ENCODE measurements around the gene ZNF319.

ZNF319 gene

DNA sequence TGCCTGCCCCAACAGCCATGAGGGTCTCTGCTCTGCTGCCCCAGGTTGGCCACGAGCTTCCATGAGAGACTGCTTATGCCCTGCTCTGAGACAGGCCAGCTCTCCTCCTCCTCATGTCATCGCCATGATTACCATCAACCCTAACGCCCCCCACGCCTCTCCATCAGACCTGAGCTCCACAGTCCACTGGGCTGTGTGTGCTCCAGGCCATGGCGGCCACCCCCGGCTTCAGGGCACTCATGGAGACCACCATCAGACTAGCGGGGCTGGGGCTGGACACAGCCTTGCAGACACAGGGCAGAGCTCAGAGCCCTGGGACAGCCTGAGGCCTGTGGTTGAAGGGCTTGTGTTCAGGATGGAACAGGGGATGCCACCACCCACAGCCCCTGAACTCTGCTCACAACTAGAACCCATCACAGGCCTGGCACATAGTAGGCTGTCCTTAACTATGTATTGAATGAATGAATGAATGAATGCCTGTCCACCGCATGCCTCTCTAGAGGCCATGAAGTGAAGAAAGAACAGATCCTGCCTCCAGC is 44.1 kb downstream of the ZNF319 start:
- DNase-seq (ENCODE audit: low read depth in 2 of 2): no peak

DNA sequence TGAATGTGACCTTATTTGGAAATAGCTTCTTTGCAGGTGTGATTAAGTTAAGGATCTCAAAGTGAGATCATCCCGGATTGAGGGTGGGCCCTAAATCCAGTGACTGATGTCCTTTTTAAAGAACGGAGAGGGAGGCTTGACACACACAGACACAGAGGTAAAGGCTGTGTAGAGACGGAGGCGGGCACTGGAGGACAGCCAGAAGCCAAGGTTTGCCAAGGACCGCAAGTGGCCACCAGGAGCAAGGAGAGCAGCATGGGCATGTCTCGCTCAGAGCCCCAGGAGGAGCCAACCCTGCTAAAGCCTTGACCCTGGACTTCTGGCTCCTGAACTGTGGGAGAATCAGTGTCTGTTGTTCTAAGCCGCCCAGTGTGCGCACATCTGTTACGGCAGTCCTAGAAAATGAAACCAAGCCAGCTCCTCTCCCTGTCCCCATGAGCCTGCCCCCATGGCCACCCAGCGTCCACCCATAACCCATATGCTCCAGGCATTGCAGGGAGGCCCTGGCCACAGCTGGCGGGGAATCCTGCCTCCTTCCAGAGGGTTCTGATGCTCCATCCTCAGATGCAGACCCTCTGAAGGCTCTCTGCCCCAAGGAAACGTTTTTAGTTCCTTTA is 44.8 kb downstream of the ZNF319 start:
- DNase-seq (ENCODE audit: low read depth in 2 of 2): no peak

DNA sequence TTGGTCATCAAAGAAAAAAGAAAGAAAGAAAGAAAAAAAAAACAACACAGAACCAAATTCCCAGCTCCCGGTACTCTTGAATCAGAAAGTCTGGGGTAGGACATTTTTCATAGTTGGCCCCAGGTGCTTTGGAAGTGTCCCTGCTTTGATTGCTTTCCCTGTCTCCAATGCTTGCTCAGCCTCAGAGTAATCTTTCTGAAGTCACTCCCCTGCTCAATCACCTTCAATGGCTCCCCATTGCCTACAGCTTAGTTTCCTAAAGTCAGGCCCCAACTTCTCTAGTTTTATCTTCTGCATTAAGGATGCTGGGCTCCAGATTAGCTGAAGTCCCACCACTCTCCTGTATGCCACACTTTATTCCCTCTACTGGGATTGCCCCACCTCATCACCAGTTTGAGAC is 46.6 kb downstream of the ZNF319 start:
- DNase-seq (ENCODE audit: low read depth in 2 of 2): no peak

DNA sequence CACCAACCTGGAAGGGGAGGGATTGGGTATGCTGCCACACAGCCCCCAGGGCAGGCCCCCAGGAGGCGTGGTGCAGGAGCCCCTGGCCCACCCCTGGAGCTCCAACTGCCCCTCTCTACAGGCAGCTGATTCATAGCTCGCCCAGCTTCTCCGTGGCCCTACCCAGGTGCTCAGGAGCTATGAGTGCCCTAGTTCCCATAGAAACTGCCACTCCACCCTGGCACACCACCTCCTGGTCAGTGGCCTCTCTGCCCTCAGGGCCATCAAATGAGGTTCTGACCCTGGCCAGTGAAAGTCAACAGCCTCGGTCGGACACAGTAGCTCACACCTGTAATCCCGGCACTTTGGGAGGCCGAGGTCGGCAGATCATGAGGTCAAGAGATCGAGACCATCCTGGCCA is 47.6 kb downstream of the ZNF319 start:
- DNase-seq (ENCODE audit: low read depth in 2 of 2): no peak

DNA sequence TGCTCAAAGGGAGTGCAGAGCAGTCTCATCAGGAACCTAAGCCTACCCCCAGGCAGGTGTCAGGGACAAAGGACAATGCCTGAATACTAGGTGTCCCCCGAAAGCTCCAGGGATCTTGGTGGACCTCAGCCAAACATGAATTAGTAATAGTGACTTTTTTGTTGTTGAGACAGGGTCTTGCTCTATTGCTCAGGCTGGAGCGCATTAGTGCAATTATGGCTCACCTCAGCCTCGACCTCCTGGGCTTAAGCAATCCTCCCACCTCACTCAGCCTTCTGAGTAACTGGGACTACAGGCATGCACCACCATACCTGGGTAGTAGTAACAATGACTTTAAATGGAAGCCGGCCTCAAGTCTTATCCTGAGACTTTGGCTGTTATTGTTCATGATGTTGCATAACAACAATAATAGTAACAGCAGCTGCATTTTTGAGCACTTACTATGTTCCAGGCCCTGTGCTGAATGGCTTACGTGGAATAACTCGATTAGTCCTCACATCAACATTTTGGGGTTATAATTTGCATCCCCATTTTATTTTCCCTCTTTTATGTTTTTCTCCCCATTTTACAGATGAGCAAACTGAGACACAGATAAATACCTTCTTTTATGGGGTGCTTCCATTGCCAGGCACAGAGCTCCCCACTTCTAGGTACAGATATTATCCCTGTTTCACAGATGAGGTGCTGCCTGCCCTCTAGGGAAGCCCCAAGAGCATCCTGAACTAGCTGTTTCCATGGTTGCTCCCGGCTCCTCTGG is 49.1 kb downstream of the ZNF319 start:
- DNase-seq (ENCODE audit: low read depth in 2 of 2): no peak

DNA sequence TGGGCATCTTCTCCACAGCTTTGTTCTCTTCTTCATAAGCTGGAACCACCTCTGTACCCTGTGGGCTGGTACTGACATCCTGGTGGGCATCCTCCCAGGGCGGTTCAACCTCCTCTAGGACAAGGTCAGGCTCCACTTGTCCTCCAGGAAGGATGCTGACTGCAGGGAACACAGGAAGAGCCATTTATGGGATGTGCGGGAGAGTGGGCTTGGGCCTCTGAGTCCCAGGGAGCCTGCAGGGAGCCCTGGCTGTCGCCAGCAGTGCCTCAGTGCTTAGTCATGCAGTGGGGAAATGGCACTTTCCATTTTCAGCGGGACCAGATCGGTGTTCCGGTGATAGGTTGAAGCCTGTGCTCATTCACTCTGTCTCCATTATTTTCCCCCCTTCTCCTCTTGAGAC is 50.1 kb downstream of the ZNF319 start:
- DNase-seq (ENCODE audit: low read depth in 2 of 2): no peak

DNA sequence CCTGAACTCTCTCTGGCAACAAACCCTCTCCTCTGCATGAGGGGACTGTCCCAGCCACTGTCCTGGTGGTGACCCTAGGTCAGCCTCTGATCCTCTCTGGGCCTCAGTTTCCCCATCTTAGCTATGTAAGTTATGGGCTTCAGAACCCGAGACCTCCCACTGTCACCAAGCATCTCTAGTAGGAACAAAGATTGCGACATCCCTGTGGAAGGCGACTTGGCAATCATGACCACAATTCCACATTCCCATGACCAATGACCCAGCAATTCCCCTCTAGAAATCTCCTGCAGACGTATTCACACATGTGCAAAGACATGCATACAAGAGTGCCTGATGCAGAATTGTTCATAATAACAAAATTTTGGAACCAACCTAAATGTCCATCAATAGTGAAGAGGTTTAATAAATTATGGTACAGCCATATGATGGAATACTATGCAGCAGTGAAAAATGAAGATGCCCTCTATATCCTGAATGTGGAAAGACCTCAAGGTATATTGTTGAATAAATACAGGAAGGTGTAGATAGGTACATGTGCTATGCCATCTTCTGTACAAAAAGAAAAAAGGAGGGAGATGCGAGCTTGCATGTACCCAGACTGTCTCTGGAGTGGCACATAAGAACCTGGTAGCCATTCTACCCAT is 50.8 kb downstream of the ZNF319 start:
- DNase-seq (ENCODE audit: low read depth in 2 of 2): no peak

DNA sequence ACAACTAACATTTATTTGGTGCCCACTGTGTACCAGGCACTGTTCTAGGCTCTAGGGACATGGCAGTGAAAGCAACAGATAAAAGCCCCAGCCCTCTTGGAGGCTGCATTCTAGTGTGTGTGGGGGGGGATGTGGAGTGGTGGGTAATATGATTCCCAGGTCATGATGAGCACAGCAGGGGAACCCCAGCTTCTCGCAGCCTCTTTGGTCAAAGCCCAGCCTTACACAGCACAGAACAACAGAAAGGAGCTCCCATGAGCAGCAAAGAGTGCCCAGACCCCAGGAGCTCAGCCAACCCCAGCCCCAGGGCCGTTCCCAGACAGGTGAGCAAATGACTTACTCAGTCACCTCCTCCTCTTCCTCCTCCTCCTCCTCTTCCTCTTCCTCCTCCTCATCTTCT is 51.5 kb downstream of the ZNF319 start:
- DNase-seq (ENCODE audit: low read depth in 2 of 2): no peak

DNA sequence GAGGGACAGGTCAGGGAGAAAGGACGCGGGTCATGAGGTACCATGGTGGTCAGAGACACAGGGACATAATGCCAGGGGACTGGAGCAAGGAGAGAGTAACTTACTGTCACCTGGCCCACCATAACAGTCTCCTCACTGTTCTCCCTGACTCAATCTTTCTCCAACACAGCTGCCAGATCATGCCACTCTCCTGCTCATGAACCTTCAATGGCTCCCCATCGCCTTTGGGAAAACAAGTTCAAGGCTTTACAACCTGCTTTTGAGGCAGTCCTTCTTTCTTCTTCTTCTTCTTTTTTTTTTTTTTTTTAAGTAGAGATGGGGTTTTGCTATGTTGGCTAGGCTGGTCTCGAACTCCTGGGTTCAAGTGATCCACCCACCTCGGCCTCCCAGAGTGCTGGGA is 52.4 kb downstream of the ZNF319 start:
- no peak for DNase-seq (ENCODE audit: low read depth in 2 of 2)

DNA sequence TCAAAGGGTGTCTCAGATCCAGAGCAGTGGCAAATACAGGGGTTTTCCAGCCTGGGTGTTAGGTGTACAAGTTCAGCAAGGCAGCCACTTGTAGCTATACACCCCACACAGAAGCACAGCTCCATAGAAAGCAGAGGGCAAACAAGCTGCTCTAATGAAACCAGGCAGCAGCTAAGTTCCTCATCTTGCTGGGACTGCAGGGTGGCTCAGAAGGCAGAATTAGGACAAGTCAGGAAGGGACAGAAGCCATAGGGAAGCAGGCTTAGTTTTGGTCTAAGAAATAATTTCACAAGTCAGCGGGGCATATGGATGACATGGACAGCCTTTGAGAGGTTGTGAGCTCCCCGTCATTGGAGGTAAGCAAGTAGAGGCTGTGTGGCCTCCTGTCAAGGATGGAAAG is 53.2 kb downstream of the ZNF319 start:
- DNase-seq (ENCODE audit: low read depth in 2 of 2): no peak

DNA sequence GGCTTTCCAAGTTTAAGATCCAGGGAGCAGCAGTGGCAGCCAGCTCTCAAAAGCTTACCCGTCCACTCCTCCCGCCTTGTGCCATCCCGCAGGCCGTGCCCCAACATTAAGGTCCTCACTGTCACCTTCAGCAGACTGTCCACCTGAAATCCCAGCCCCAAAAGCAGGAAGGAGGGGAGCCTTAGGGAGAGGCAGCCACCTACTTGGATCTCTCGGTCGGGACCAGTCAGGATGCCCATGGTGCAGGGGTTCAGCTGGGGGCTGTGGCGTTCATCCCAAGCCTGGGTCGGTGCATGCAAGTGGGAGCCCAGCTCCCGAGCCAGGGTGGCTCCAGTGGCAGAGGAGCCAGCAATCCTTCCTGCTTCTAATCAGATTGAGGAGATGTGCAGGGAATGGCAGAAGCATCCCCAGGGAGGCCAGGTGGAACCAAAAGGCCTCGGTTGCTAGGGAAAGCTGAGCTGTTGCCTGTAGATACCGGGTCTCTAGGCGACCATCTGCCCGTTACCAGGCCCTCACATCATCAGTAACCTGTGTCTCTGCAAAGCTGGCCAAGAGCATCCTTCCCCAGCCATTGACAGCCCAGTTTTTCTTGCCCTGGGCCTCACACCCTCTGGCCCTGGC is 54.2 kb downstream of the ZNF319 start:
- DNase-seq (ENCODE audit: low read depth in 2 of 2): no peak

DNA sequence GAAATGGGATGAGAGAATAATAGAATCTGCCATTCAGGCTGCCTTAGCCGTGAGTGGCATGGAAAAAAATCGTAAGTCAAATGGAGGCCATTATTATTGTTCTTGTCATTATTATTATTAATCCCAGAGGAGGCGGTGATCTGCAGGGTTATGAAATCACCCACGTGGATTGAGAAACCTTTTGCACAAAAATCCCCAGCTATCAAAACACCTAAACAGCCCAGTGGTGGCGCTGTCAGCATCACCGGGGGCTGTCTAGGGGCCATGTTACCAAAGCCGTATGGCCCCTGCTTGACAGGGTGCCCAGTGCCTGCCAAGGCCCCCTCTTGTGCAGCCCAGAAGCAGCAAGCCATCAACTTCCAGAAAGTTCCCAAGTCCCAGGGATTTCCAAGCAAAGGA is 54.7 kb downstream of the ZNF319 start:
- DNase-seq (ENCODE audit: low read depth in 2 of 2): no peak

DNA sequence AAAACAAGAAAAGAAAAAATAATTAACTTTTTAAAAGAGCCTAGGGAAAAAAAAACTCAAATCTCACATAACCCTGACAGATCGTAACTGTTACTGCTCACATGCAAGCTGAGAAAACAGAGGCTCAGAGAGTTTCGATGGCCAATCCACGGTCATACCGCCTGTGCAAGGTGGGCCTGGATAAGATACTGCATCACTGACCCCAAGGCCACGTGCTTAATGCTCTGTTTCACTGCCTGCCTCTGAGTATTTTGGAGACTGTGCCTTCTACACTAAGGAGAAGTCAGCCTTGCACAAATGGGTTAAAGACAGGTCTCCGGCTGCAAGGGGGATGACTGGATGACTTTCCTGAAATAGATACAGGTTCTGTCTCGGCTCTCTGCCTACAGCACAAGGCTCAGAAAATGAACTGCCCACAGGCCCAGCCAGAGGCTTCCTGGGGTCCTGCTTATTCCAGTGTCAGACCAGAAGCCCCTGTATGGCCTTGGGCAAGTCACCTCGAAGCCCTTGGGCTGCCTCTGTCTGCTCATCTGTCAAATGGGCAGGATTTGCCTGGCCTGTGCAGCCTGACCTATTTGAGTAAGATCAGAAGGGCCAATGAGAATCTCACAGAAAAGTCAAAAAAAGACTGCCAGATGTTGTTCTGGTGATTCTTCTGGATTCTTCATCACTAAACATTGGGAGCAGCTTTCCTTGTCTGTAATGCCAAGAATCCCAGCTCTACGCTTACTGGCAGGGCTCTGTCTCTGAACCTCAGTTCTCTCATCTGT is 55.3 kb downstream of the ZNF319 start:
- DNase-seq (ENCODE audit: low read depth in 2 of 2): no peak

Data from stimulated activated CD8-positive, alpha-beta memory T cell treated with anti-CD3 and anti-CD28 coated beads, Interleukin-7, amount 100 ng/mL, for 4 hours (primary cell).